SK-N-SH treated with all-trans-retinoic acid at 6 μM for 48 hours (cell line): Measurements from ENCODE around the gene CAMK4.

Experiments
- ATAC-seq: fragments of 200-7000 bp; cut with Tn5 transposase; 3 replicates; pipeline ENCODE4 v1.9.1; 2020; ENCODE audit warnings: mild to moderate bottlenecking, moderate library complexity
- ARNTL ChIP-seq: fragments of 450-650 bp; formaldehyde crosslinking; IDR thresholded peaks from 2 replicates; pipeline ENCODE4 v1.5.0; 2020; ENCODE audit warnings: low read depth, mild to moderate bottlenecking, moderate library complexity, borderline replicate concordance
- BACH2 ChIP-seq: fragments of 250-450 bp; sonication (Bioruptor Pico); IDR thresholded peaks from 2 replicates; pipeline ENCODE4 v1.9.0; 2021; ENCODE audit warnings: mild to moderate bottlenecking, borderline replicate concordance
- CREB5 ChIP-seq: fragments of 250-450 bp; sonication (Bioruptor Pico); IDR thresholded peaks from 2 replicates; pipeline ENCODE4 v1.5.1; 2020; ENCODE audit warnings: low read depth, mild to moderate bottlenecking, moderate library complexity
- CSDC2 ChIP-seq: fragments of 250-450 bp; sonication (Bioruptor Pico); IDR thresholded peaks from 2 replicates; pipeline ENCODE4 v1.5.0; 2020; ENCODE audit warnings: mild to moderate bottlenecking, moderate library complexity
- ESRRG ChIP-seq: fragments of 250-450 bp; sonication (Bioruptor Pico); IDR thresholded peaks from 2 replicates; pipeline ENCODE4 v1.6.1; 2021; ENCODE audit warnings: mild to moderate bottlenecking
- GLIS3 ChIP-seq: fragments of 250-450 bp; sonication (Bioruptor Pico); IDR thresholded peaks from 2 replicates; pipeline ENCODE4 v1.5.0; 2020; ENCODE audit warnings: mild to moderate bottlenecking, moderate library complexity
- ISL1 ChIP-seq: fragments of 250-450 bp; sonication (Bioruptor Pico); IDR thresholded peaks from 2 replicates; pipeline ENCODE4 v2.1.2; 2022; ENCODE audit warnings: mild to moderate bottlenecking, moderate library complexity
- OSR1 ChIP-seq: fragments of 250-450 bp; sonication (Bioruptor Pico); IDR thresholded peaks from 2 replicates; pipeline ENCODE4 v1.8.0; 2022; ENCODE audit warnings: moderate library complexity, mild to moderate bottlenecking, inconsistent platforms
- PATZ1 ChIP-seq: fragments of 250-450 bp; sonication (Bioruptor Pico); IDR thresholded peaks from 2 replicates; pipeline ENCODE4 v1.8.0; 2020; ENCODE audit warnings: mild to moderate bottlenecking, moderate library complexity, borderline replicate concordance
- POU6F1 ChIP-seq: fragments of 250-450 bp; sonication (Bioruptor Pico); IDR thresholded peaks from 2 replicates; pipeline ENCODE4 v1.8.0; 2021; ENCODE audit warnings: low read depth, mild to moderate bottlenecking, moderate library complexity, borderline replicate concordance
- PPARA ChIP-seq: fragments of 250-450 bp; sonication (Bioruptor Pico); IDR thresholded peaks from 2 replicates; pipeline ENCODE4 v1.5.0; 2020; ENCODE audit warnings: mild to moderate bottlenecking, borderline replicate concordance
- RARB ChIP-seq: fragments of 250-450 bp; sonication (Bioruptor Pico); IDR thresholded peaks from 2 replicates; pipeline ENCODE4 v1.8.0; 2021; ENCODE audit warnings: mild to moderate bottlenecking, moderate library complexity
- TCF4 ChIP-seq: fragments of 250-450 bp; sonication (Bioruptor Pico); IDR thresholded peaks from 2 replicates; pipeline ENCODE4 v1.8.0; 2021; ENCODE audit warnings: mild to moderate bottlenecking, moderate library complexity, borderline replicate concordance
- ZFP3 ChIP-seq: fragments of 250-450 bp; sonication (Bioruptor Pico); IDR thresholded peaks from 2 replicates; pipeline ENCODE4 v1.5.0; 2020; ENCODE audit warnings: mild to moderate bottlenecking, moderate library complexity
- ZFP30 ChIP-seq: fragments of 450-650 bp; formaldehyde crosslinking; IDR thresholded peaks from 2 replicates; pipeline ENCODE4 v1.5.0; 2022; ENCODE audit warnings: mild to moderate bottlenecking, moderate library complexity
- ZNF70 ChIP-seq: fragments of 450-650 bp; formaldehyde crosslinking; IDR thresholded peaks from 2 replicates; pipeline ENCODE4 v1.5.0; 2020; ENCODE audit warnings: mild to moderate bottlenecking, moderate library complexity
- ZNF8 ChIP-seq: fragments of 450-650 bp; formaldehyde crosslinking; IDR thresholded peaks from 2 replicates; pipeline ENCODE4 v1.5.0; 2020; ENCODE audit warnings: mild to moderate bottlenecking, moderate library complexity

The CAMK4 gene

GRCh38 chr5:111463311-111463710 lies 239.1 kb downstream of the CAMK4 start (continued):
- TF ChIP-seq POU6F1 (CRISPR knock-in tag) (no peak), CSDC2 (CRISPR knock-in tag) (no peak), CREB5 (no peak), GLIS3 (CRISPR knock-in tag) (no peak)

GRCh38 chr5:111469293-111469896 lies 245.2 kb downstream of the CAMK4 start:
- no peak for ATAC-seq
- TF ChIP-seq ZFP30 (no peak), TCF4 (CRISPR knock-in tag) (no peak), ESRRG (CRISPR knock-in tag) (no peak), OSR1 (CRISPR knock-in tag) (no peak), RARB (no peak), ISL1 (no peak), PATZ1 (CRISPR knock-in tag) (no peak), ZFP3 (CRISPR knock-in tag) (no peak), POU6F1 (CRISPR knock-in tag) (no peak)
- TF ChIP-seq, all 23 proteins: peak for 0

GRCh38 chr5:111469903-111470302 lies 245.7 kb downstream of the CAMK4 start:
- peak; percentile 67 for ATAC-seq
- no peak for TF ChIP-seq POU6F1 (CRISPR knock-in tag)
- no peak for TF ChIP-seq RARB
- TF ChIP-seq BACH2 (CRISPR knock-in tag) = no peak
- no peak for TF ChIP-seq ARNTL (CRISPR knock-in tag)
- no peak for TF ChIP-seq ZNF70 (CRISPR knock-in tag)

GRCh38 chr5:111472096-111472495 lies 247.9 kb downstream of the CAMK4 start:
- no peak for ATAC-seq
- TF ChIP-seq TCF4 (CRISPR knock-in tag) (no peak), CSDC2 (CRISPR knock-in tag) (no peak), ZNF8 (no peak), OSR1 (CRISPR knock-in tag) (no peak), PPARA (CRISPR knock-in tag) (no peak), PATZ1 (CRISPR knock-in tag) (no peak)
